Endodermal cell (in vitro differentiated cells): Measurements from ENCODE around the gene IL20RA. TPM values are rescaled to one million over a fixed set of nuclear protein-coding genes. Genes with fewer than 3 reads are reported as not detected.
A peak's percentile ranks its signal among the peaks of the same experiment; 100 is the strongest.

ENCODE experiments used
- DNase-seq: peaks from one replicate; pipeline ENCODE4 v3.0.0-alpha.2; 2017
- H3K27ac ChIP-seq: 2 replicates; pipeline ENCODE4 v1.5.1; 2013; ENCODE audit warnings: mild to moderate bottlenecking, low read depth, low read length, moderate library complexity
- H3K27me3 ChIP-seq: 2 replicates; pipeline ENCODE4 v1.6.1; 2013; ENCODE audit warnings: mild to moderate bottlenecking, low read length, moderate library complexity; ENCODE audit not compliant: insufficient read depth, control insufficient read depth, poor library complexity, severe bottlenecking
- H3K36me3 ChIP-seq: 2 replicates; pipeline ENCODE4 v1.7.0; 2013; ENCODE audit warnings: mild to moderate bottlenecking, low read length, moderate library complexity; ENCODE audit not compliant: control insufficient read depth, insufficient read depth
- H3K4me1 ChIP-seq: one replicate; pipeline ENCODE4 v1.7.0; 2013; ENCODE audit warnings: low read length; ENCODE audit not compliant: control insufficient read depth, insufficient read depth
- H3K4me3 ChIP-seq: 2 replicates; pipeline ENCODE4 v1.5.1; 2013; ENCODE audit warnings: mild to moderate bottlenecking, low read length, moderate library complexity
- H3K9ac ChIP-seq: 2 replicates; pipeline ENCODE4 v1.6.1; 2013; ENCODE audit warnings: mild to moderate bottlenecking, low read length, moderate library complexity; ENCODE audit not compliant: poor library complexity, severe bottlenecking; ENCODE audit errors: extremely low read depth
- H3K9me3 ChIP-seq: 2 replicates; pipeline ENCODE4 v1.6.1; 2013; ENCODE audit warnings: mild to moderate bottlenecking, low read length, moderate library complexity; ENCODE audit not compliant: control insufficient read depth
- H3K27ac Mint-ChIP-seq: 2 replicates; pipeline ENCODE4 v1.8.0; 2020; ENCODE audit warnings: mixed read lengths
- H3K27me3 Mint-ChIP-seq: 2 replicates; pipeline ENCODE4 v1.8.0; 2021; ENCODE audit warnings: mild to moderate bottlenecking, mixed read lengths; ENCODE audit not compliant: insufficient read depth
- H3K36me3 Mint-ChIP-seq: 2 replicates; pipeline ENCODE4 v1.8.0; 2020; ENCODE audit warnings: low read depth, mixed read lengths
- H3K4me1 Mint-ChIP-seq: 2 replicates; pipeline ENCODE4 v1.8.0; 2020; ENCODE audit warnings: mixed read lengths
- H3K4me3 Mint-ChIP-seq: 2 replicates; pipeline ENCODE4 v1.8.0; 2020; ENCODE audit warnings: mild to moderate bottlenecking, moderate library complexity, mixed read lengths
- H3K9me3 Mint-ChIP-seq: 2 replicates; pipeline ENCODE4 v1.8.0; 2020; ENCODE audit warnings: mild to moderate bottlenecking, mixed read lengths
- CTCF ChIP-seq: fragments of 200-600 bp; sonication (generic); conservative IDR thresholded peaks from 2 replicates; pipeline ENCODE4 v1.5.0; 2021; ENCODE audit warnings: antibody characterized with exemption, mild to moderate bottlenecking
- WGBS, 2 experiments: methylation state at CpG; one replicate each; pipeline versions ENCODE4 v1.1.5 to v1.1.7; 2013; ENCODE audit warnings: missing lambda C conversion rate in 2 of 2, mixed read lengths in 1 of 2; ENCODE audit not compliant: insufficient coverage in 1 of 2, insufficient read length in 1 of 2; 5-methylcytosine and 5-hydroxymethylcytosine counted together
- total RNA-seq, 2 donors: library from RNA; stranded (reverse); fragmentation: NEBNext Ultra II Directional in 1 of 2; extraction: Animal tissue kit (Norgen Biotek cat#: 25700) in 1 of 2; gene quantifications; 2 replicates in 1 of 2; 3 replicates in 1 of 2; pipeline ENCODE4 v1.2.1, GENCODE V29; 2021

IL20RA gene
- total RNA-seq, 2 donors from 2014 or later = 0.13 to 0.57 TPM

- H3K9ac ChIP-seq = no peak overlapping the region
- H3K27me3 Mint-ChIP-seq = no peaks in the 10 kb centered on the region
- H3K4me1 Mint-ChIP-seq = peaks cover 28% of the 10 kb centered on the region
- H3K9me3 Mint-ChIP-seq = no peaks in the 10 kb centered on the region
- no peak overlapping the region for H3K27ac Mint-ChIP-seq
- TF ChIP-seq CTCF = no peak
- H3K4me1 ChIP-seq = peaks cover 3% of the 10 kb centered on the region
- no peak overlapping the region for H3K4me3 Mint-ChIP-seq
- no peaks in the 10 kb centered on the region for H3K36me3 Mint-ChIP-seq
- H3K4me3 ChIP-seq = no peak overlapping the region
- DNase-seq = no peak
- H3K27ac ChIP-seq = no peak overlapping the region
- no peaks in the 10 kb centered on the region for H3K9me3 ChIP-seq
- no peaks in the 10 kb centered on the region for H3K36me3 ChIP-seq
- no peaks in the 10 kb centered on the region for H3K27me3 ChIP-seq
Observed at GRCh38 chr6:136995521-136995920, 49.2 kb downstream of the IL20RA start.

- H3K27ac Mint-ChIP-seq = no peak overlapping the region
- H3K27me3 Mint-ChIP-seq = no peaks in the 10 kb centered on the region
- Histone ChIP-seq H3K27me3 (no peaks in the 10 kb centered on the region), H3K36me3 (no peaks in the 10 kb centered on the region), H3K9me3 (no peaks in the 10 kb centered on the region), H3K9ac (no peak overlapping the region), H3K4me3 (no peak overlapping the region), H3K27ac (no peak overlapping the region), H3K4me1 (peaks cover 3% of the 10 kb centered on the region)
- no peaks in the 10 kb centered on the region for H3K36me3 Mint-ChIP-seq
- H3K9me3 Mint-ChIP-seq = no peaks in the 10 kb centered on the region
- no peak for DNase-seq
- peak overlapping the region; percentile 5 for H3K4me3 Mint-ChIP-seq
- 68 to 72% methylated on average over 4 to 5 of the region's 5 CpGs for WGBS, 2 experiments
- TF ChIP-seq CTCF = no peak
- peaks cover 31% of the 10 kb centered on the region for H3K4me1 Mint-ChIP-seq
Observed at GRCh38 chr6:136994782-136995181, 50.0 kb downstream of the IL20RA start.

GRCh38 chr6:136992113-136992512, 52.7 kb downstream of the IL20RA start:
- Mint-ChIP-seq H3K4me1 (peaks cover 42% of the 10 kb centered on the region), H3K27ac (no peak overlapping the region), H3K9me3 (no peaks in the 10 kb centered on the region), H3K36me3 (no peaks in the 10 kb centered on the region), H3K27me3 (peaks cover 2% of the 10 kb centered on the region), H3K4me3 (no peak overlapping the region)
- H3K36me3 ChIP-seq = no peaks in the 10 kb centered on the region
- DNase-seq = no peak
- H3K9ac ChIP-seq = no peak overlapping the region
- no peak for TF ChIP-seq CTCF
- no peak overlapping the region for H3K27ac ChIP-seq
- H3K4me3 ChIP-seq = no peak overlapping the region
- peaks cover 6% of the 10 kb centered on the region for H3K4me1 ChIP-seq
- no peaks in the 10 kb centered on the region for H3K27me3 ChIP-seq
- H3K9me3 ChIP-seq = no peaks in the 10 kb centered on the region
- 61% methylated on average over 3 of the region's 3 CpGs; no CpG with 5 or more reads in 1 of the 2 experiments for WGBS, 2 experiments
